Sciatic nerve (tissue), 2 donors: Measurements from ENCODE around the gene WDFY4. TPM values are rescaled to one million over a fixed set of nuclear protein-coding genes. Genes with fewer than 3 reads are reported as not detected.
A peak's percentile ranks its signal among the peaks of the same experiment; 100 is the strongest.

Experiments
- ATAC-seq: fragments of 200-7000 bp; cut with Tn5 transposase; one replicate; pipeline ENCODE4 v1.9.1; 2020; ENCODE audit warnings: mild to moderate bottlenecking, moderate library complexity
- DNase-seq: peaks from one replicate; pipeline ENCODE4 v3.0.0-alpha.2; 2020; ENCODE audit warnings: low spot score
- intact Hi-C: fragments of 100-400 bp; cut with DNase I; formaldehyde crosslinking; loops from one replicate; pipeline ENCODE4 v1.14.2; 2022
- total RNA-seq: library from RNA; stranded (reverse); fragmentation: NEBNext Ultra II Directional; extraction: Animal tissue kit (Norgen Biotek cat#: 25700); gene quantifications from one replicate; pipeline ENCODE4 v1.2.1, GENCODE V29; 2021
- donor health status: DM: no; HTN: no; CAD: no.
- donor health status: DM: no; HTN: no; CAD: no.

WDFY4 gene
- total RNA-seq, 1 donor from 2014 or later: 8.6 TPM

- intact Hi-C loops: no loop called here
- DNase-seq (no peak), ATAC-seq (no peak)
These were observed 194.8 kb downstream of the WDFY4 start for GRCh38 chr10:48879451-48879850.

GRCh38 chr10:48880016-48880705 lies 195.5 kb downstream of the WDFY4 start:
- intact Hi-C loops: no loop called here
- ATAC-seq (no peak), DNase-seq (no peak)

DNA sequence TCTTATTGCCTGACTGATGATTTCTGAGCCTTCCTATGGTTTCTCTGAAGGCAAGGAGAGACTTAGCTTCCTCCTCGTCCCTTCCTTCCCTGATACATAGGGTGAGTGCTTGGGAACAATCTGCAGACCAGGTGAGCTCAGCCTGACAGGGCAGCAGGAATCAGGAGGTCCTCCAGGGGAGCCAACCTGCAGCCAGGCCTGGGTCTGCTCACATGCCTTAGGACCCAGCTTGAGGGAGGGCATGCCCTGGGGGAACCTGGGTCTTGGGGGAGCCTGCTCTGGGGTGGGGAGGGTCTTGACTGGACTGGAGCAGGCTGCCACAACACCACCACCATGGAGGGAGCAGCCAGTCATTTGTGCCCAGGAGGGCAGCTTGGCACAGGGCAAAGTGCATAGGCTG lies 197.3 kb downstream of the WDFY4 start:
- intact Hi-C loops: no loop called here
- DNase-seq: no peak
- ATAC-seq: no peak

GRCh38 chr10:48882881-48883280 lies 198.2 kb downstream of the WDFY4 start:
- DNase-seq: no peak
- ATAC-seq: no peak
- intact Hi-C loops: no loop called here

GRCh38 chr10:48883701-48884100 lies 199.0 kb downstream of the WDFY4 start:
- intact Hi-C loops: no loop called here
- no peak for ATAC-seq
- DNase-seq: no peak

- intact Hi-C loops: no loop called here
- ATAC-seq (no peak), DNase-seq (no peak)
These were observed 199.7 kb downstream of the WDFY4 start for GRCh38 chr10:48884179-48885045.

DNA sequence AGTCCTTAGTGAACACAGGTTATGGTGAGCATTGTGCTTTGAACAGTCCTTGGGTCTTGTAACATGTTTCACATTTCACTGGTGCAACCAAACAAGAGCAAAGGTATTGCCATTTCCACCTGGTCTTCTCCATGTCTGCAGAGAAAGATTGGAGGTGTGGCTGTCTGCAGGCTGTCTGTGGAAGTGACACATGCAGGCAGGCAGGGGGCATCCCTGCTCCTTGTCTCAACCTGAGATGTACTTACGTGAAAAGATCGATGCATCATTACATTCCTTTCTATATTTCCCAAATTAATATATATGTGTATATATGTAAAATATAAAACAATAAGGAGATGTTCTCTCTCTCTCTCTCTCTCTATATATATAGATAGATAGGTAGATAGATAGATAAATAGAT lies 200.7 kb downstream of the WDFY4 start:
- intact Hi-C loops: no loop called here
- ATAC-seq (no peak), DNase-seq (no peak)

DNA sequence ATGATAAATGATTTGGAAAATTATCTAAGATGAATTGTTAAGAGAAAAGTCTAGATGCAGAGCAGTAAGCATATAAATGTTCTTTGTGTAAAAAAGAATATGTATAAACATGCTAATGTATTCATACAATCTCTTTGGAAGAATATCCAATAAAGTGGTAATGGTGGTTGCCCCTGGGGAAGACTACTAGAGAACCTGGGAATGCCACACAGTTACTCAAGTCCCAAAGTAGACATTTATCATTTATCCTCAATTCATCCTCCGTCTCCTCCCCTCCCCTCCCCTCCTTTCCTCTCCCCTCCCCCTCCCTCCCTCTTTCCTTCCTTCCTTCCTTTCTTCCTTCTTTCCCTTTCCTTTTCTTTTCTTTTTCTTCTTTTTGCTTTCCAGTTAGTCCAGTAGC lies 203.3 kb downstream of the WDFY4 start:
- no peak for DNase-seq
- intact Hi-C loops: no loop called here
- ATAC-seq: no peak

DNA sequence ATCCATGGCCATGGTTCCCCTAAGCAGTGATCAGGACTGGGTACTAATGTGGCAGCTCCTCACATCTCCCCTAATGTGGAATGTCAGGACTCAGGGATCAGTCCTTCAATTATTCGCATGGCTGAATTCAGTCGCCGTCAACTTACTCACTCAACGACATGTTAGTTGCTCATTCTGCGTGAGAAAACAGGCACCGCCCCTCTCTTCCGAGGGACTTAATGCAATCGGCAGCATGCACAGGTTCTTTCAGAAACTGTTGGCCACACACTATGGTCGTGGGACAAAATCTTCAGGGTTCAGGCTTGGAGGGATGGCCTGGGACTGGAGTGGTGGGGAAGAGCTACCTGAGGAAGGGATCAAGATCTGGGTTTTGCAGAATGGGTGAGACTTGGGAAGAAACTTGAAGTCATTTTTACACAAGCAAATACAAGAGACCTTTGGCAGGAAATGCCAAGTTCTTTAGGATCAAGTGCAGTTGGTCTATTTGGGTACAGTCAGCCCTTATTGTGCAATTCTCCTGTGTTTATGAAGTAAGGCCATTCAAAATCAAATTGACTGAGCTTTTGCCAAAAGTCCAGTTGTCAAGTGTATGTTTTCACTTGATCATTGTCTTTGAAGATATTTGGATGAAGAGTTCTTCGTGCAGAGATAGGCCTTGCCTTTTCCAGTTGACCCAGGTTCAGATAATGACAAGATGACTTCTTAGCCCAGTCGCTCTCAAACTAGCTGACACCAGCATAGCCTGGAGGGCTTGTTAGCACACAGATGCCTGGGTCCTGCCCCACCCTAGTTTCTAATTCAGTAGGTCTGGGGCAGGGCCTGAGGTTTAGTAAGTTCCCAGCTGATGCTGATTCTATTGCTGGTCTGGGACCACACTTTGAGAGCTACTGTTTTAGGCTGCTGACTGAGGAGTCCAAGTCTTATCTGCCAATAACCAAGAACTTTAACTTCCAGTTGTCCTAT lies 206.5 kb downstream of the WDFY4 start:
- intact Hi-C loops: no loop called here
- ATAC-seq: no peak
- DNase-seq: no peak

- intact Hi-C loops: no loop called here
- ATAC-seq (no peak), DNase-seq (no peak)
These were observed 210.5 kb downstream of the WDFY4 start for GRCh38 chr10:48894911-48895802.

DNA sequence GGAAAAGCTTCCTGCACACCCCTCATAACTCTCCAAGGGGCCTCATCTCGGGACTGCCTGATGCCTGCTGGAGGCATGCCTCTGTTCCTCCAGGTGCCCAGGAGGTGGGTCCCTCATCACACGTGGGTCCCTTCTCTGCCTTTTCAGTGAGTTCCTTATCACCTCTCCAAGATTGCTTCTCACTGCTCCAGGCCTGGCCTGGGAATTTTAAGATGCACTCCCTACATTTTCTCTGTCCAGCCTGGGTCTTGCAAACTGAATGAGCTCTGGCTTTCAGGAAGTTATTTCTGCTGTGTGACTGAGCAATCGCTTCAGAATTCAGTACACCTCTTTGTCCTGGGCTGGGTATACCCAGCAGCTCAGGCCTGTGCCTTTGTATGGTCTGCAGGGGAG lies 211.1 kb downstream of the WDFY4 start:
- ATAC-seq (no peak), DNase-seq (no peak)
- intact Hi-C loops: no loop called here

GRCh38 chr10:48896756-48897440 lies 212.2 kb downstream of the WDFY4 start:
- intact Hi-C loops: no loop called here
- DNase-seq: no peak
- ATAC-seq: no peak

- DNase-seq: no peak
- intact Hi-C loops: no loop called here
- ATAC-seq: no peak
These were observed 212.7 kb downstream of the WDFY4 start for GRCh38 chr10:48897441-48897790.

DNA sequence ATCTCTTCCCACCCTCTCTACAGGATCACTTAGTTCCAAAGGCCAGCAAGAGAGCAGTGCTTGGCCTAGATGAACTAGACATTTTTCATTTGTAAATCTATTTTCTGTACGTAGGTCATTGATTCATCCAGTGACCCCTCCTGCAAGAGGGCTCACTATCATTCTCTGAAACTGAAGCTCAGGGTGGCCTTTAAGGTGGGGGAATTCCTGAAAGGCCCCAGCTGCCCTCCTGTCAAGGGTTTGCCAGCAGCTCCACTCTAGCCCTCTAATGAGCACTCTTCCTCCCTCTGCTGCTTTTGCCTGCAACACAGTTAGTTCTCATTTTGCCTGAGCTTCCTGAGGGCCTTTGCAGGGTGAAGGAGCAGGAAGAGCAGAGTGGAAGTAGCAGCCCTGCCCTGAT lies 213.8 kb downstream of the WDFY4 start:
- ATAC-seq (no peak), DNase-seq (no peak)
- intact Hi-C loops: no loop called here

DNA sequence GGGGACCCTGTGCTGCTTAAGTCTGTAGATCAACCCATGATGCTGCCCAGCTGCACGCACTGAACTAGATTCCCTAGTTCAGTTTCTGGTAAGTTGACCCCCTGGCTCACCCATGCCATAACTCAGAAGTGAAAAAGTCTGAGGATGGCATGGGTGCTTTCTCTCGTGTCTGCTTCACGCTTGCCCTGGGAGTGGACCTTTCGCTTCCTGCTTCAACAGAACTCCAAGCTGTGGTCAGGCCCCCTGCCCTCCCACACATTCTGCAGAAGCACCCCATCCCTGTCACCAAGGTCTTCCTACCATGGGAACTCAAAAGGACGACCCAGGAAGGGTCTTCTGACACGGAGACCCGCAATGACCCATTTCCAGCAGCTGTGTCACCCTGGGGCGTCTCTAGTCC lies 215.1 kb downstream of the WDFY4 start:
- DNase-seq (no peak), ATAC-seq (no peak)
- intact Hi-C loops: no loop called here

GRCh38 chr10:48900371-48900801 lies 215.7 kb downstream of the WDFY4 start:
- ATAC-seq (peak; percentile 47), DNase-seq (no peak)
- intact Hi-C loops: no loop called here

GRCh38 chr10:48901319-48901718 lies 216.6 kb downstream of the WDFY4 start:
- intact Hi-C loops: no loop called here
- DNase-seq (no peak), ATAC-seq (no peak)

GRCh38 chr10:48902096-48902495 lies 217.4 kb downstream of the WDFY4 start:
- DNase-seq (no peak), ATAC-seq (no peak)
- intact Hi-C loops: no loop called here
